Measurements from ENCODE around the gene S100A2. TPM values are rescaled to one million over a fixed set of nuclear protein-coding genes. Genes with fewer than 3 reads are reported as not detected.

The S100A2 gene
- total RNA-seq, 1 experiment from 2014 or later: 373 TPM

GRCh38 chr1:153568367-153569099 is 2.9 kb upstream of the S100A2 start:
- Histone ChIP-seq H3K4me1 (ENCODE audit: insufficient read depth, low read length) (peaks cover 74% of the 10 kb centered on the region), H2AFZ (ENCODE audit: low read length) (peak overlapping the region; percentile 39; the same call in 1 of the 2 replicates), H3K79me2 (ENCODE audit: low read length) (peaks cover 24% of the 10 kb centered on the region), H3K36me3 (ENCODE audit: low read depth, low read length) (no peaks in the 10 kb centered on the region), H3K9me2 (replicated peaks; ENCODE audit: low read length) (no peaks in the 10 kb centered on the region), H3K9ac (ENCODE audit: low read length) (peak overlapping the region; percentile 94), H3K27ac (ENCODE audit: low read length) (peak overlapping the region; percentile 100), H3F3A (ENCODE audit: low read length, unreplicated experiment) (peaks cover 8% of the 10 kb centered on the region), H3K27me3 (ENCODE audit: low read length) (no peaks in the 10 kb centered on the region), H3K4me3 (ENCODE audit: low read length) (peak overlapping the region; percentile 37), H3K9me3 (ENCODE audit: low read length) (no peaks in the 10 kb centered on the region), H4K20me1 (ENCODE audit: low read length) (no peaks in the 10 kb centered on the region), H3K4me2 (ENCODE audit: low read length) (peak overlapping the region; percentile 73)
- DNase-seq: peak; percentile 99
- peak; percentile 25 for ATAC-seq
- POLR2A ChIA-PET (ENCODE audit: unreplicated experiment): interaction anchor here (0.6 to 1.8 kb wide), 9 partner anchors 28 to 215 kb away, joined by 3 to 47 read pairs (median 8); partner anchors contain the start of genes CHTOP, S100A16, S100A5 and S100A6
- no peak for TF ChIP-seq EZH2 (IDR thresholded peaks at IDR 0.05; ENCODE audit: low read length, unreplicated experiment)
- TF ChIP-seq, protein P1, sequence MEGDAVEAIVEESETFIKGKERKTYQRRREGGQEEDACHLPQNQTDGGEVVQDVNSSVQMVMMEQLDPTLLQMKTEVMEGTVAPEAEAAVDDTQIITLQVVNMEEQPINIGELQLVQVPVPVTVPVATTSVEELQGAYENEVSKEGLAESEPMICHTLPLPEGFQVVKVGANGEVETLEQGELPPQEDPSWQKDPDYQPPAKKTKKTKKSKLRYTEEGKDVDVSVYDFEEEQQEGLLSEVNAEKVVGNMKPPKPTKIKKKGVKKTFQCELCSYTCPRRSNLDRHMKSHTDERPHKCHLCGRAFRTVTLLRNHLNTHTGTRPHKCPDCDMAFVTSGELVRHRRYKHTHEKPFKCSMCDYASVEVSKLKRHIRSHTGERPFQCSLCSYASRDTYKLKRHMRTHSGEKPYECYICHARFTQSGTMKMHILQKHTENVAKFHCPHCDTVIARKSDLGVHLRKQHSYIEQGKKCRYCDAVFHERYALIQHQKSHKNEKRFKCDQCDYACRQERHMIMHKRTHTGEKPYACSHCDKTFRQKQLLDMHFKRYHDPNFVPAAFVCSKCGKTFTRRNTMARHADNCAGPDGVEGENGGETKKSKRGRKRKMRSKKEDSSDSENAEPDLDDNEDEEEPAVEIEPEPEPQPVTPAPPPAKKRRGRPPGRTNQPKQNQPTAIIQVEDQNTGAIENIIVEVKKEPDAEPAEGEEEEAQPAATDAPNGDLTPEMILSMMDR (conservative IDR thresholded peaks at IDR 0.05; ENCODE audit: low read depth, low read length): peak; percentile 99
- CTCF ChIA-PET: interaction anchor here (0.6 to 1.7 kb wide), 10 partner anchors 23 to 190 kb away, joined by 3 to 24 read pairs (median 4); partner anchors contain the start of genes S100A13, S100A16, S100A4 and S100A5
- BruUV-seq (replicated peaks): no TSS peak
- intact Hi-C loops (cut with micrococcal nuclease): loop anchor here (1.0 kb wide), 3 partner anchors 35 to 216 kb away; no protein-coding TSS in a partner anchor

GRCh38 chr1:153567621-153568366 is 2.1 kb upstream of the S100A2 start:
- BruUV-seq (replicated peaks): TSS peak; percentile 71
- POLR2A ChIA-PET (ENCODE audit: unreplicated experiment): interaction anchor here (0.5 to 1.8 kb wide), 8 partner anchors 27 to 68 kb away, joined by 4 to 47 read pairs (median 7); partner anchors contain the start of genes CHTOP, S100A16, S100A5 and S100A6
- H3K27ac ChIP-seq (ENCODE audit: low read length): peak overlapping the region; percentile 100
- peaks cover 69% of the 10 kb centered on the region for H3K4me1 ChIP-seq (ENCODE audit: insufficient read depth, low read length)
- no peaks in the 10 kb centered on the region for H3K9me2 ChIP-seq (replicated peaks; ENCODE audit: low read length)
- peak overlapping the region; percentile 37 for H3K4me3 ChIP-seq (ENCODE audit: low read length)
- H3K36me3 ChIP-seq (ENCODE audit: low read depth, low read length): no peaks in the 10 kb centered on the region
- no peaks in the 10 kb centered on the region for H3K9me3 ChIP-seq (ENCODE audit: low read length)
- H4K20me1 ChIP-seq (ENCODE audit: low read length): no peaks in the 10 kb centered on the region
- ATAC-seq: peak; percentile 10
- peak overlapping the region; percentile 3; the same call in 1 of the 2 replicates for H2AFZ ChIP-seq (ENCODE audit: low read length)
- H3K79me2 ChIP-seq (ENCODE audit: low read length): peaks cover 31% of the 10 kb centered on the region
- intact Hi-C loops (cut with micrococcal nuclease): loop anchor here (1.0 kb wide), 3 partner anchors 34 to 215 kb away; no protein-coding TSS in a partner anchor
- DNase-seq: peak; percentile 98
- CTCF ChIA-PET: interaction anchor here (0.6 to 1.7 kb wide), 12 partner anchors 23 to 190 kb away, joined by 3 to 24 read pairs (median 4); partner anchors contain the start of genes S100A13, S100A16, S100A4 and S100A5
- H3F3A ChIP-seq (ENCODE audit: low read length, unreplicated experiment): peaks cover 8% of the 10 kb centered on the region
- TF ChIP-seq EZH2phosphoT487 (IDR thresholded peaks at IDR 0.05; ENCODE audit: borderline replicate concordance, low read length): no peak
- no peak for TF ChIP-seq EZH2 (IDR thresholded peaks at IDR 0.05; ENCODE audit: low read length, unreplicated experiment)
- TF ChIP-seq, protein P1 (conservative IDR thresholded peaks at IDR 0.05; ENCODE audit: low read depth, low read length): no peak
- peak overlapping the region; percentile 73 for H3K4me2 ChIP-seq (ENCODE audit: low read length)
- peak overlapping the region; percentile 94 for H3K9ac ChIP-seq (ENCODE audit: low read length)
- no peaks in the 10 kb centered on the region for H3K27me3 ChIP-seq (ENCODE audit: low read length)
